Progenitor cell of endocrine pancreas (in vitro differentiated cells): ENCODE measurements around the gene JMY. TPM values are rescaled to one million over a fixed set of nuclear protein-coding genes. Genes with fewer than 3 reads are reported as not detected.

Experiments used
- DNase-seq: peaks from one replicate; pipeline ENCODE4 v3.0.0; 2021; ENCODE audit warnings: low spot score; ENCODE audit not compliant: unreplicated experiment
- H3K27ac Mint-ChIP-seq: 2 replicates; pipeline ENCODE4 v1.8.0; 2021; ENCODE audit warnings: mild to moderate bottlenecking, moderate library complexity, mixed read lengths
- H3K27me3 Mint-ChIP-seq: 2 replicates; pipeline ENCODE4 v1.8.0; 2021; ENCODE audit warnings: mixed read lengths
- H3K36me3 Mint-ChIP-seq: 2 replicates; pipeline ENCODE4 v1.8.0; 2022; ENCODE audit warnings: mixed read lengths; ENCODE audit not compliant: insufficient read depth
- H3K4me1 Mint-ChIP-seq: 2 replicates; pipeline ENCODE4 v1.8.0; 2021; ENCODE audit warnings: low read depth, mixed read lengths
- H3K4me3 Mint-ChIP-seq: 2 replicates; pipeline ENCODE4 v1.8.0; 2021; ENCODE audit warnings: low read depth, mild to moderate bottlenecking, moderate library complexity, mixed read lengths
- H3K9me3 Mint-ChIP-seq: 2 replicates; pipeline ENCODE4 v1.8.0; 2021; ENCODE audit warnings: low read depth, mixed read lengths
- total RNA-seq: library from RNA; stranded (reverse); gene quantifications from 2 replicates; pipeline ENCODE4 v1.2.1, GENCODE V29; 2021
- TF ChIP-seq, protein P1 (sequence below): fragments of 200-600 bp; sonication (generic); IDR thresholded peaks from one replicate; pipeline ENCODE4 v1.5.0; 2021; ENCODE audit warnings: antibody characterized with exemption, mild to moderate bottlenecking; ENCODE audit not compliant: unreplicated experiment

The JMY gene
- total RNA-seq, 1 donor from 2014 or later: 15.0 TPM

DNA sequence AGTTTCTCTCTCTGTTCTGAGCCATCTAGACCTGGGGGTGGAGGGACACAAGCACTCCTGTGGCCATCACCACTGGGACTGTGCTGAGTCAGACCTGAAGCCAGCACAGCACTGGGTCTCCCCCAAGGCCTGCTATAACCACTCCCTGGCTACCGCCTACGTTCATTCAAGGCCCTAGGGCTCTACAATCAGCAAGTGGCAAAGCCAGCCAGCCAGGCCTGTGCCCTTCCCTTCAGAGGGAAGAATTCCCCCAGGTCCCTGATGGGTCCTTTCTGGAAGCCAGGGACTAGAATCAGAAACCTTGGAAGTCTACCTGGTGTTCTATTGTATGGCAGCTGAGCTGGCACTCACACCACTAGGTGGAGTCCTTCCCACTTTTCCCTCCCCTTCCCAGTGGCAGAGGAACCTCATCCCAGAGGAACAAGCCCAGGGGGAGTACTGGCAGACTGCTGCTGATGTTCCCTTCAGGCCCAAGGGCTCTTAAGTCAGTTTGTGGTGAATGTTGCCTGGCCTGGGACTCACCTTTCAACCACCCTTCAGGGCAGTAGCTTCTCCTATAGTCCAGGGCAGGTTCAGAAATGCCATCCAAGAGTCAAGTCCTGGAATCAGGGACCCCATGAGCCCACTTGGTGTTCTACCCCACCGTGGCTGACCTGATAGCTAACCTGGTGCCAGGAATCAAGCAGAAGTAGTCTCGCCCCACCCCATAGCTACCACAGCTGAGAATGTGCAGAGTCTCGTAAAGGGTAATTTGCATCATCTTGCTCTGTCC, 20.0 kb downstream of the JMY start:
- DNase-seq: peak; percentile 19
- Mint-ChIP-seq H3K27ac (no peak overlapping the region), H3K9me3 (peaks cover 11% of the 10 kb centered on the region), H3K4me3 (no peak overlapping the region), H3K27me3 (no peaks in the 10 kb centered on the region), H3K4me1 (peaks cover 18% of the 10 kb centered on the region), H3K36me3 (peaks cover 10% of the 10 kb centered on the region)
- TF ChIP-seq, protein P1, sequence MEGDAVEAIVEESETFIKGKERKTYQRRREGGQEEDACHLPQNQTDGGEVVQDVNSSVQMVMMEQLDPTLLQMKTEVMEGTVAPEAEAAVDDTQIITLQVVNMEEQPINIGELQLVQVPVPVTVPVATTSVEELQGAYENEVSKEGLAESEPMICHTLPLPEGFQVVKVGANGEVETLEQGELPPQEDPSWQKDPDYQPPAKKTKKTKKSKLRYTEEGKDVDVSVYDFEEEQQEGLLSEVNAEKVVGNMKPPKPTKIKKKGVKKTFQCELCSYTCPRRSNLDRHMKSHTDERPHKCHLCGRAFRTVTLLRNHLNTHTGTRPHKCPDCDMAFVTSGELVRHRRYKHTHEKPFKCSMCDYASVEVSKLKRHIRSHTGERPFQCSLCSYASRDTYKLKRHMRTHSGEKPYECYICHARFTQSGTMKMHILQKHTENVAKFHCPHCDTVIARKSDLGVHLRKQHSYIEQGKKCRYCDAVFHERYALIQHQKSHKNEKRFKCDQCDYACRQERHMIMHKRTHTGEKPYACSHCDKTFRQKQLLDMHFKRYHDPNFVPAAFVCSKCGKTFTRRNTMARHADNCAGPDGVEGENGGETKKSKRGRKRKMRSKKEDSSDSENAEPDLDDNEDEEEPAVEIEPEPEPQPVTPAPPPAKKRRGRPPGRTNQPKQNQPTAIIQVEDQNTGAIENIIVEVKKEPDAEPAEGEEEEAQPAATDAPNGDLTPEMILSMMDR: peak; percentile 63

DNA sequence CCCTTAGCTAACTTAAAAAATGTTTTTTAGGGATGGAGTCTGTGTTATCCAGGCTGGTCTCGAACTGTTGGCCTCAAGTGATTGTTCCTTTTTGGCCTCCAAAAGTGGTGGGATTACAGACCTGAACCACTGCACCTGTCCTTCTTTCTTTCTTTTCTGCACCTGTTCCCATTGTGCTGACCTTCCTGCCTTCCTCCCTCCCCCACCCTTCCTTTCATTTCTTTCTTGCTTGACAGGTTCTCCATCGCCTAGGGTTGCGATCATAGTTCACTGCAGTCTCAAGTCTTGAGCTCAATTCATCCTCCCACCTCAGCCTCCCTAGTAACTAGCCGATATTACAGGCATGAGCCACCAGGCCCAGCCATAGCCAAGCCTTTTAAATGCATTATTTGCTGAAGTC, 20.6 kb downstream of the JMY start:
- H3K9me3 Mint-ChIP-seq: peaks cover 11% of the 10 kb centered on the region
- peaks cover 18% of the 10 kb centered on the region for H3K4me1 Mint-ChIP-seq
- TF ChIP-seq, protein P1: no peak
- no peak overlapping the region for H3K4me3 Mint-ChIP-seq
- no peak for DNase-seq
- no peaks in the 10 kb centered on the region for H3K27me3 Mint-ChIP-seq
- no peak overlapping the region for H3K27ac Mint-ChIP-seq
- H3K36me3 Mint-ChIP-seq: peaks cover 10% of the 10 kb centered on the region

DNA sequence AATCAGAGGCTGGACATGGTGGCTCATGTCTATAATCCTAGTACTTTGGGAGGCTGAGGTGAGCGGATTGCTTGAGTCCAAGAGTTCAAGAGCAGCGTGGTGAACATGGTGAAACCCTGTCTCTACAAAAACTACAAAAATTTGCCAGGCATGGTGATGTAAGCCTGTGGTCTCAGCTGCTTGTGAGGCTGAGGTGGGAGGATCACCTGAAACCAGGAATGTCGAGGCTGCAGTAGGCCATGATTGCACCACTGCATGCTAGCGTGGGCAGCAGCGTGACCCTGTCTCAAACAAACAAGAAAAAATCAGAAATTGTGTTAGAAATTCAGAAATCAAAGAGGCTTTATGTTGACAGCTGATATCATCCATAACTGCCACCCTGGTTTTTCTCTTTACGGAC, 21.4 kb downstream of the JMY start:
- Mint-ChIP-seq H3K9me3 (peaks cover 7% of the 10 kb centered on the region), H3K27me3 (no peaks in the 10 kb centered on the region), H3K4me1 (peaks cover 18% of the 10 kb centered on the region), H3K27ac (no peak overlapping the region), H3K4me3 (no peak overlapping the region), H3K36me3 (peaks cover 7% of the 10 kb centered on the region)
- DNase-seq: no peak
- TF ChIP-seq, protein P1: no peak

DNA sequence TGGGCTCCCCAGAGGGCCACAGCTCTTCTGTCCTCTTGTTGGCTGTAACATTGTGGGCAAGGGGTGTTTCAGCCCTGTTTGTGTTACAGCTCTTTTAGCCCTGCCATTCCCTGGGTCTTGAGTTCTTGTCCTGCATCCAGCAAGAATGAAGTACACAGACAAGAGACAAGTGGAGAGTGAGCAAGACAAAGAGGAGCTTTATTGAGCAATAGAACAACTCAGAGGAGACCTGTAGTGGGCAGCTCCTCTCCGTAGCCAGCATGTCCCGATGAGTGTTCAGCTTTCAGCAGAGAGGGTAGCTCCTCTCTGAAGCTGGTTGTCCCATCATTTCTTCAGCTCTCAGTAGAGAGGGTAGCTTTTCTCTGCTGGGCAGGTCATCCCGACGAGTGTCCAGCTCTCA, 22.9 kb downstream of the JMY start:
- no peaks in the 10 kb centered on the region for H3K9me3 Mint-ChIP-seq
- no peaks in the 10 kb centered on the region for H3K36me3 Mint-ChIP-seq
- TF ChIP-seq, protein P1: no peak
- no peaks in the 10 kb centered on the region for H3K27me3 Mint-ChIP-seq
- no peak for DNase-seq
- H3K4me3 Mint-ChIP-seq: no peak overlapping the region
- H3K27ac Mint-ChIP-seq: no peak overlapping the region
- peaks cover 26% of the 10 kb centered on the region for H3K4me1 Mint-ChIP-seq

DNA sequence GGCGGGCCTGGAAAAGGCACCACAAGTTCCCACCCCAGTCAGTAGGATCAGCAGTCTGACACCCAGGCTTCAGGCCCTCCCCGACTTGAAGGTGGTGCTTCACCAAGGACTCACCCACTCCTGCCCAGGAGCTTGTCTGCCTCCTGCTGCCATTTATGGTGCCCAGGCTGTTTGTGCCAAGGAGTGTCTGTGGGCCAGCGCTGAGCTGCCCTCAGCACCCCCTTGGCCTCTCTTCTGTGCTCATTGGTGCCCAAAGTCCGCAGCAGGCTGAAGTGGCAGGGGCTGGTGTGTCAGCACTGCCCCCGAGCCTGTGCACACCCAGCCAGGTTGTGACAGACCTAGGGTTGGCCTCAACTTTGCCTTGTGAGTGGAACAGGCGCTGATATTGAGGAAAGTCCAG, 23.5 kb downstream of the JMY start:
- no peak overlapping the region for H3K27ac Mint-ChIP-seq
- DNase-seq: no peak
- no peaks in the 10 kb centered on the region for H3K9me3 Mint-ChIP-seq
- H3K4me1 Mint-ChIP-seq: peaks cover 21% of the 10 kb centered on the region
- H3K27me3 Mint-ChIP-seq: no peaks in the 10 kb centered on the region
- no peak overlapping the region for H3K4me3 Mint-ChIP-seq
- H3K36me3 Mint-ChIP-seq: no peaks in the 10 kb centered on the region
- TF ChIP-seq, protein P1: no peak
